ENCODE data around the gene SOWAHA. TPM values are rescaled to one million over a fixed set of nuclear protein-coding genes. Genes with fewer than 3 reads are reported as not detected.
A peak's percentile ranks its signal among the peaks of the same experiment; 100 is the strongest.

Gene SOWAHA
- total RNA-seq, 3 donors from 2014 or later, result 11.6 to 44.5 (median 24.3) TPM

GRCh38 chr5:132817011-132817410 is 3.9 kb downstream of the SOWAHA start:
- DNase-seq (no peak), ATAC-seq (no peak)
- no peak for TF ChIP-seq CTCF (IDR thresholded peaks at IDR 0.05)
- Histone ChIP-seq H3K4me1 (ENCODE audit: low read depth) (peaks cover 8% of the 10 kb centered on the region), H3K36me3 (ENCODE audit: low read depth) (no peaks in the 10 kb centered on the region), H3K4me3 (no peak overlapping the region), H3K9me3 (no peaks in the 10 kb centered on the region)
- intact Hi-C loops (cut with DNase I, micrococcal nuclease), result loop anchor here in 1 of 2 donors (10.0 kb wide), 1 partner anchor 432 kb away; no protein-coding TSS in a partner anchor

GRCh38 chr5:132819468-132819867 is 6.4 kb downstream of the SOWAHA start:
- Histone ChIP-seq H3K36me3 (ENCODE audit: low read depth) (no peaks in the 10 kb centered on the region), H3K4me1 (ENCODE audit: low read depth) (no peaks in the 10 kb centered on the region), H3K9me3 (no peaks in the 10 kb centered on the region), H3K4me3 (no peak overlapping the region)
- peak in 1 of 3 donors; percentile 26 for DNase-seq
- peak; percentile 24 for ATAC-seq
- intact Hi-C loops (cut with DNase I, micrococcal nuclease), result loop anchor here in 1 of 2 donors (10.0 kb wide), 1 partner anchor 435 kb away; no protein-coding TSS in a partner anchor
- no peak for TF ChIP-seq CTCF (IDR thresholded peaks at IDR 0.05)

GRCh38 chr5:132820162-132820754 is 7.2 kb downstream of the SOWAHA start:
- intact Hi-C loops (cut with DNase I, micrococcal nuclease), result no loop called here
- Histone ChIP-seq H3K4me3 (no peak overlapping the region), H3K9me3 (no peaks in the 10 kb centered on the region), H3K36me3 (ENCODE audit: low read depth) (no peaks in the 10 kb centered on the region), H3K4me1 (ENCODE audit: low read depth) (no peaks in the 10 kb centered on the region)
- peak; percentile 84 for TF ChIP-seq CTCF (IDR thresholded peaks at IDR 0.05)
- DNase-seq (peak; percentile 89 to 99 (median 93)), ATAC-seq (peak; percentile 97)

DNA sequence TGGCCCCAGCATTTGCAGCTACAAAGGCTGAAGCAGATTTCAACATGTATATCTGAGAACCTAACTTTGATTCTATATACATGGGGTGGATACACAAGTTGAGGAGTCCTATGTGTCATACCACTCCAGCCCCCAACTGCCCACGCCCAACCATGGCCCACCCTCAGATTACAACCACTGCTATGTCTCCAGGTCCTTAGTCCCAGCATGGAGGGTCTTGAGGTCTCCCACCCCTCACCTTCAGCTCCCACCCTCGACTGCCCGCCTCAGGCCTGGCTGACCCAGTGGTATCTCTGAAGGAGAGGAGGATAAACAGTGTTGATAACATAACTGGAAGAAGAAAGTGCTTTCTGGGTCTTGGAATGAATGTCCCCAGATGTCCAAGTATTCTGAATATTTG is 8.2 kb downstream of the SOWAHA start:
- no peaks in the 10 kb centered on the region for H3K9me3 ChIP-seq
- DNase-seq (no peak), ATAC-seq (no peak)
- H3K36me3 ChIP-seq (ENCODE audit: low read depth), result no peaks in the 10 kb centered on the region
- intact Hi-C loops (cut with DNase I, micrococcal nuclease), result no loop called here
- H3K4me3 ChIP-seq, result no peak overlapping the region
- TF ChIP-seq CTCF (IDR thresholded peaks at IDR 0.05), result no peak
- no peaks in the 10 kb centered on the region for H3K4me1 ChIP-seq (ENCODE audit: low read depth)

DNA sequence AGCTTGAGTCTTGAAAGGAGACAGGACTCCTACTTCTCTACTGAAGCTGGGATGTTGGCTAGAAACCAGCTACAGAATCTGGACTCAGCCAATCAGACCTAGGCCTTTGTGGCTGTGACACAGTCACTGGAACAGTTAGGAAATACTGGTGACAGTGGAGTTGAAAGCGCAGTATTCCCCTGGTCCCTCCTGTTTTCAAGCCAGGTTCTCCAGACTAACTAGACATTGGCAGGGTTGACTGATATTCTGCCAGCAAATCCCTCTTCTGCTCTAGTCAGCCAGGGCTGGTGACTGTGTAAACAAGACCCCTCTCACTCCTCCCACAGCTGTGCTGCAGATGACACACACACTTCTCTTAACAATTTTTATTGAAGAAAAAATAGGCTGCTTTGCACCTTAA is 8.7 kb downstream of the SOWAHA start:
- intact Hi-C loops (cut with DNase I, micrococcal nuclease), result no loop called here
- Histone ChIP-seq H3K9me3 (no peaks in the 10 kb centered on the region), H3K36me3 (ENCODE audit: low read depth) (no peaks in the 10 kb centered on the region), H3K4me3 (no peak overlapping the region), H3K4me1 (ENCODE audit: low read depth) (no peaks in the 10 kb centered on the region)
- DNase-seq, result no peak
- TF ChIP-seq CTCF (IDR thresholded peaks at IDR 0.05), result no peak
- ATAC-seq, result no peak

All from mucosa of descending colon (tissue), 3 donors.